Right ventricle myocardium inferior (tissue), 1 donor: Measurements from ENCODE around the gene CARD14. TPM values are rescaled to one million over a fixed set of nuclear protein-coding genes. Genes with fewer than 3 reads are reported as not detected.

Experiments used
- ATAC-seq: fragments of 200-7000 bp; cut with Tn5 transposase; one replicate; pipeline ENCODE4 v1.9.1; 2020; ENCODE audit warnings: mild to moderate bottlenecking, moderate library complexity
- DNase-seq: peaks from one replicate; pipeline ENCODE4 v3.0.0; 2021; ENCODE audit errors: missing footprints
- intact Hi-C: fragments of 100-400 bp; cut with DNase I; formaldehyde crosslinking; loops from one replicate; pipeline ENCODE4 v1.11.0; 2022
- total RNA-seq: library from RNA; stranded (reverse); fragmentation: NEBNext Ultra II Directional; extraction: Animal tissue kit (Norgen Biotek cat#: 25700); gene quantifications from one replicate; pipeline ENCODE4 v1.2.1, GENCODE V29; 2021
- donor health status: DM: no; HTN: yes; CAD: no; lungs with severe emphysema.

CARD14 gene
- total RNA-seq, 1 donor from 2014 or later: not detected

DNA sequence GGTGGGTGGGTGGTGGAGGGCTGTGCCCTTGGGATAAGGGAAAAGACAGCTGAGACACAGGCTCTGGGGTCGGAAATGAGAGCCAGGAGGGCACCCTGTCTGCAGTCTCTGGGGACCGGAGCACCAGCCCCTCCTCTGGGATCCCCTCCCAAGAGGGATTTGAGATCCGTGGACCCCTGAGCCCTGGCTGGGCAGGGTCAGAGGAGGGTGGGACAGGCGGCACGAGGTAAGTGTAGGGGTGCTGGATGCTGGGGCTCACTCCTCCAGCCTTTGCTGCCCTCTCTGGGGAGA lies 49.9 kb downstream of the CARD14 start:
- ATAC-seq (no peak), DNase-seq (peak; percentile 66)
- intact Hi-C loops: loop anchor here (2.0 kb wide), 1 partner anchor 73 kb away; the partner anchor contains the start of gene EIF4A3

DNA sequence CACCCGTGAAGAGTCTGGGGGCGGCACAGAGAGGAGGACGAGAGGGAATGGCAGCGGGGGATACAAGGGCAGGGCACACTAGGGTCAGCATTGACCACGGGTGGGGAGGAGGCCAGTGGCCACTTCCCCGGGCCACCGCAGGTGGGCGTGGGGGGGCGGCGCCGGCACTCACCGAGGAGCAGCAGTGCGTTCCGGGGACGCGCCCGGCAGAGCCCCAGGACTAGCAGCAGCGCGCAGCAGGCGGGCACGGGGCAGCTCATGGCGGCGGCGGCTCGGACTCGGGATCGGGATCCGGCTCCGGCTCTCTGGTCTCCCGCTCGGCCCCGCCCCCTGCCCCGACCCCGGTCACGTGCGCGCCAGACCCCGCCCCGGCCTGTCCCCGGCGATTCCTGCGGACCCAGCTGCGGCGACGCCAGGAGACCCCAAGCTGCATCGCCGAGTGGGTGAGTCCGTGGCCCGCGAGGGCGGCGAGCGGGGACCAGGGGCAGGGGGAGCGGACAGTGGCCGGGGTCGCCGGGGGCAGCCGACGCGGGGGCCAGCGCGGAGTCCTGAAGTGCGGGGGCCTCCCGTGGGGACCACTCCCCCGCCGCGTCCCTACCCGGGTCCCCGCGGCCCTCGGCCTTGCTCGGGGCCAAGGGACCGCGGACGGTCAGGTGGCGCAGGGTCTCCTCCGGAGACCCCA lies 50.4 kb downstream of the CARD14 start, which contains the start of the genes SGSH and SLC26A11:
Gene SGSH (minus strand): TSS at position 280 of the 682 bp plus-strand sequence. CDS start 20 bp downstream, at position 260.
Gene SLC26A11 (plus strand): TSS at position 374 of the 682 bp plus-strand sequence. CDS start 1,134 bp downstream, outside the sequence.
- intact Hi-C loops: loop anchor here (2.0 kb wide), 1 partner anchor 73 kb away; the partner anchor contains the start of gene EIF4A3
- DNase-seq: peak; percentile 92
- ATAC-seq: peak; percentile 91

DNA sequence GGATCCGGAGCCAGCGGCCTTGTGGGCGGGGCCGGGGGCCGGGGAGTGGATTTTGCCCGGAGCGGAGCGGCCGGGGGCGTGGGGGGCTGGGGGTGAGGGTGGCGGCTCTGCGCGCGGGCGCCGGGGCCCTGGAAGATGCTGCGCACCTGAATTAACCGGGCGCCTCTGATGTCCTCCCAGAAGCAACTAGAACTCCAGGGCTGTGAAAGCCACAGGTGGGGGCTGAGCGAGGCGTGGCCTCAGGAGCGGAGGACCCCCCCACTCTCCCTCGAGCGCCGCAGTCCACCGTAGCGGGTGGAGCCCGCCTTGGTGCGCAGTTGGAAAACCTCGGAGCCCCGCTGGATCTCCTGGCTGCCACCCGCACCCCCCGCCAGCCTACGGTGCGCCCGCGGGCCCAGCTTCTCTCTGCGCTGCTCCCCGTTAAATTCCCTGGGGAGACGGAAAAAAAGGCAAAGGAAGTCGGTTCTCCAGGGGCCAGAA lies 50.9 kb downstream of the CARD14 start:
- peak; percentile 38 for ATAC-seq
- DNase-seq: peak; percentile 55
- intact Hi-C loops: loop anchor here (2.0 kb wide), 1 partner anchor 74 kb away; the partner anchor contains the start of gene EIF4A3

DNA sequence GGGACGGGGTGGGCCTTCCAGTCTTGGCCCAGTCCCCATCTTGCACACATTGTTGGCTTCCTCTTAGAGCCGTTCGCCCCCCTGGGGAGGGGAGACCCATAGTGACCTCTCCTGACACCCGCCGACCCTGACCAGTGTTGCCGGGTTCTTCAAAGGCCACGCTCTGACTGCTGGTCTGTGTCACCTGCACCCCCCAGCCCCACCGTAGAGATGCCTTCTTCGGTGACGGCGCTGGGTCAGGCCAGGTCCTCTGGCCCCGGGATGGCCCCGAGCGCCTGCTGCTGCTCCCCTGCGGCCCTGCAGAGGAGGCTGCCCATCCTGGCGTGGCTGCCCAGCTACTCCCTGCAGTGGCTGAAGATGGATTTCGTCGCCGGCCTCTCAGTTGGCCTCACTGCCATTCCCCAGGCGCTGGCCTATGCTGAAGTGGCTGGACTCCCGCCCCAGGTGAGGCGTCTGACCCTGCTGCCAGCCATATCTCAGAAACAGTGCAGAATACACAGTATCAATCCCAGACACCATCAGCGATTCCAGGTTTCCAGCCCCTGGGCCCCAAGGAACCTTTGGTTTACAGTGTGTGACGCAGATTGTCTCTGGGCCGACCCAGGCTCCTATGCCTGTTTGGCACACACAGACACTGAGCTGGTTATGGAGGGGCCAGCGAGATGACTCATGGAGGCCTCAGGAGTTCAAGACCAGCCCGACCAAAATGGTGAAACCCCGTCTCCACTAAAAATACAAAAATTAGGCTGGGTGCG lies 51.7 kb downstream of the CARD14 start:
- ATAC-seq (no peak), DNase-seq (peak; percentile 61)
- intact Hi-C loops: loop anchor here (2.0 kb wide), 1 partner anchor 75 kb away; the partner anchor contains the start of gene EIF4A3

DNA sequence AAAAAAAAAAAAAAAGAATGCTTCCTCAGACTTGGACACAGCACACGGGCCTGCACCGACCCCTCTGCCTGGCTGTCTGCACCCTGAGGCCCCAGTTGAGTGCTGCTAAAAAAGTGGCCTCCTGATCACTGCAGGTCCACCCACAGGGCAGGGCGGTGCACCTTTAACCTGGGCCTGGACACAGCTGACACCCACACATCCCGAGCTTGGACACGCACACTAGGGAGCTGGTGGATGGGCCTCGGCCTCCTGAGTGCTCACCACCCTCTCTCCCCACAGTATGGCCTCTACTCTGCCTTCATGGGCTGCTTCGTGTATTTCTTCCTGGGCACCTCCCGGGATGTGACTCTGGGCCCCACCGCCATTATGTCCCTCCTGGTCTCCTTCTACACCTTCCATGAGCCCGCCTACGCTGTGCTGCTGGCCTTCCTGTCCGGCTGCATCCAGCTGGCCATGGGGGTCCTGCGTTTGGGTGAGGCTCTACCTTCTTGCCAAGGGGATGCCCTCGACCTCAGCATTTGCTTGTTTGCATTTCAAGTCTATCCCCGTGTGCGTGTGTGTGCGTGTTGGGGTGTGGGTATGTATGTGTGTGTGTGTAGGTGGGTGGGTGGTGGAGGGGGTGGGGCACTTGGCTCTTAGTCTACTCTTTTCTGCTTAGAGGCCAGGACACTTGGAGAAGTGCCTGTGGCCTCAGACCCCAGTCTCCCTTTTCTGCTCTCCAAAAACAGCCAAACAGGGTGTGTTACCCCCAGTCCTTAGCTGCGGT lies 52.7 kb downstream of the CARD14 start:
- intact Hi-C loops: no loop called here
- ATAC-seq (no peak), DNase-seq (peak; percentile 37)

DNA sequence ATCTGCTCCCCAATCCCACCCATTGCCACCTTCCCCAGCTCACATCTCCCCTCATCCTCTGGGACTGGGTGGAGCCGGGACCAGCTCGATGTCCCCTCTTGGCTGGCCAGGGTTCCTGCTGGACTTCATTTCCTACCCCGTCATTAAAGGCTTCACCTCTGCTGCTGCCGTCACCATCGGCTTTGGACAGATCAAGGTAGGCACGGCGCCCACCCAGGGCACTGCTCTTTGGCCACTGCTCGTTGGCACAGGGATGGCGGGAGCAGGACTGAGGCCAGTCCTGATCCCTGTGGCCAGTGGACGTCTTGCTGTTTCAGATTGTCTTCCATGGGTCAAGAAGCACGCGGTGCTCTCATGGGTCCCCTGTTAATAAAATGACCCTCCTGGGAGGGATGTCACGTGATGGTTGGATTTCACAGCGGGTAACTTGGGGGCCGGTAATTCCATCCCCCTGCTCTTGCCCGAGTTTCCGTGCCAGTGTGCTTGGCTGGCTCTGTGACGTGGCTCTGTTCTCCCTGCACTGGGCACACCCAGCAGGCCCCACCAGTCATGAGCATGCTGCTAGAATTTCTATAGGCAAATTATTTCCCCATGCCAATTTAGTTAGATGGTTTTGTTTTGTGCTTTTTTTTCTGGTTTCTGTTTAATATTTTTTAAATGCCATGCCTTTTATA lies 53.4 kb downstream of the CARD14 start:
- ATAC-seq (no peak), DNase-seq (peak; percentile 49)
- intact Hi-C loops: no loop called here

- ATAC-seq: no peak
- intact Hi-C loops: no loop called here
- DNase-seq: no peak
These were observed 54.1 kb downstream of the CARD14 start for GRCh38 chr17:80223838-80224497.

- ATAC-seq (no peak), DNase-seq (peak; percentile 49)
- intact Hi-C loops: no loop called here
These were observed 54.9 kb downstream of the CARD14 start for GRCh38 chr17:80224683-80225082.

DNA sequence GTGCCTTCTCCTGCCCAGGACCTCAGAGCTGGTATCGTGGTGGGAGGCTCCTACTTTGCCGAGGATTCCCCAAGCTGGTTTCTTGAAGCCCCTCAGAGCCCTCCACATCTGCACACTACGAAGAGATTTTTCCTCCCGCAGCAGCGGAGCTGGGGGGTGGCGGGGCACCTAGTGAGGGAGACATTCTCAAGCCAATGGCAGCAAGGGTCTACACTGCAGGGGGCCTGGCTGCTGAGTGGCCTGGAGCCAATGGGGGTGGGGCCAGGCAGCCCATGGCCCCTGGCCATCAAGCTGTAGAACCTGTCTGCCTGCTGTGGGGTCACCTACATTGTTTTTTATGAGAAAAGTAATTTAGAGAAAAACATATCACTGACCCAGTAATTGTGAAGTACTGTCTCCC lies 55.4 kb downstream of the CARD14 start:
- DNase-seq (peak; percentile 13), ATAC-seq (no peak)
- intact Hi-C loops: no loop called here

GRCh38 chr17:80227156-80227555 lies 57.3 kb downstream of the CARD14 start:
- intact Hi-C loops: no loop called here
- DNase-seq (peak; percentile 26), ATAC-seq (no peak)

- intact Hi-C loops: no loop called here
- no peak for ATAC-seq
- peak; percentile 28 for DNase-seq
These were observed 57.8 kb downstream of the CARD14 start for GRCh38 chr17:80227666-80228065.

GRCh38 chr17:80228477-80228876 lies 58.6 kb downstream of the CARD14 start:
- intact Hi-C loops: no loop called here
- ATAC-seq: no peak
- peak; percentile 47 for DNase-seq

GRCh38 chr17:80229011-80229410 lies 59.2 kb downstream of the CARD14 start:
- DNase-seq (no peak), ATAC-seq (no peak)
- intact Hi-C loops: no loop called here

DNA sequence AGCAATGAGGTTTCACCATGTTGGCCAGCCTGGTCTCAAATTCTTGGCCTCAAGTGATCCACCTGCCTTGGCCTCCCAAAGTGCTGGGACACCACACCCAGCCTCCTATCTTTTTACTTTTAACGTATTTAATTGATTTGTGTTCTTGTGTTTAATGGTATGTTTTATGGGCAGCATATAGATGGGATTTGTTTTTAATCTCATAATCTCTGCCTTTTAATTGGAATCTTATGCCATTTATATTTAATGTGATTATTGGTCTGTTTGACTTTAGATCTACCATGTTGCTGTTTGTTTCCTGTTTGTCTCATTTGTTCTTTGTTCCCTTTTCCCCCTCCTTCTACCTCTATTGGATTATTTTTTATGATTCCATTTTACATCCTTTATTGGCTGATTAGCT lies 62.6 kb downstream of the CARD14 start:
- intact Hi-C loops: no loop called here
- no peak for DNase-seq
- ATAC-seq: no peak

DNA sequence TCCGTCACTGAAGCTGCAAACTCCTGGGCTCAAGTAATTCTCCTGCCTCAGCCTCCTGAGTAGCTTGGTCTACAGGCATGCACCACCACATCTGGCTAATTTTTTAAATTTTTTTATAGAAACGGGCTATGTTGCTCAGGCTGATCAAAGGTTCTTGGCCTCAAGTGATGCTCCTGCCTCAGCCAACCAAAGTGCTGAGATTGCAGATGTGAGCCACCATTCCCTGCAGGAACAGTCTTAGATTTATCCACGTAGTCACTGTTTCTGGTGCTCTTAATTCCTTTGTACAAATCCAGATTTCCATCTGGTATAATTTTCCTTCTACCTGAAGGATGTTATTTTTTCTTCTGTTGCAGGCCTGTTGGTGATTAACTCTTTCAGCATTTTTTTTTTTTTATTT lies 63.4 kb downstream of the CARD14 start:
- no peak for DNase-seq
- ATAC-seq: no peak
- intact Hi-C loops: no loop called here

DNA sequence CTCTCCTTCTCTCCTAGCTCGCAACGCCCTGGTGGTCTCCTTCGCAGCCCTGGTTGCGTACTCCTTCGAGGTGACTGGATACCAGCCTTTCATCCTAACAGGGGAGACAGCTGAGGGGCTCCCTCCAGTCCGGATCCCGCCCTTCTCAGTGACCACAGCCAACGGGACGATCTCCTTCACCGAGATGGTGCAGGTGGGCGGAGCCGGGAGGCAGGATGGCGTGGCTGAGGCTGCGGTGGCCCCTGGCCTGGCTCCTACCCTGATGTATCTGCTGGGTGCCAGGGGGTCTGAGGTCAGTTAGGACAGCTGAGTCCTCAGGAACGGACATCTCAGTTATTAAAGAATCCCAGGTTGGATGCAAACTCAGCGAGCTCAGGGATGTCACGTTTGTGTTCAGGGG lies 67.1 kb downstream of the CARD14 start:
- intact Hi-C loops: no loop called here
- DNase-seq (peak; percentile 57), ATAC-seq (no peak)

GRCh38 chr17:80237386-80237785 lies 67.6 kb downstream of the CARD14 start:
- ATAC-seq: no peak
- peak; percentile 50 for DNase-seq
- intact Hi-C loops: no loop called here

DNA sequence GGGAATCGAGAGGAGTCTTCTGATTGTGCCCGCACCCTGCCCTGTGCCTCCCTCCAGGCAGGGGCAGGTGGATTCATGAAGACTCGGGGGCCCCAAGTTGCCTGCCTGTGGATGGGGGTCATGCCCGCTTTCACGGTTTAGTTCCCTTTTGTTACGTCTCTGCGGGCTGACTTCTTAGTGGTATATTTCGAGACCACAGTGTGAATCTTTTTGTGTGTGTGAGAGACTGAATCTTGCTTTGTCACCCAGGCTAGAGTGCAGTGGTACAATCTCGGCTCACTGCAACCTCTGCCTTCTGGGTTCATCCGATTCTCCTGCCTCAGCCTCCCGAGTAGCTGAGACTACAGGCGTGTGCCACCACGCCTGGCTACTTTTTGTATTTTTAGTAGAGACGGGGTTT lies 72.7 kb downstream of the CARD14 start:
- DNase-seq: peak; percentile 34
- intact Hi-C loops: no loop called here
- ATAC-seq: no peak
